Ectodermal cell (in vitro differentiated cells): ENCODE results near the gene DCAF11.
"Not testable (repeated sequence)": the region's sequence is repeated elsewhere in the genome, so short reads cannot be mapped to it uniquely, and the experiment has no call there.

Source experiments
- H3K27ac ChIP-seq: 2 replicates; pipeline ENCODE4 v1.7.0; 2013; ENCODE audit warnings: mild to moderate bottlenecking, low read depth, low read length; ENCODE audit not compliant: insufficient read depth, poor library complexity, severe bottlenecking
- H3K27me3 ChIP-seq: 2 replicates; pipeline ENCODE4 v1.7.0; 2013; ENCODE audit warnings: mild to moderate bottlenecking, low read length; ENCODE audit not compliant: insufficient read depth, control insufficient read depth, poor library complexity, severe bottlenecking
- H3K36me3 ChIP-seq: one replicate; pipeline ENCODE4 v1.7.0; 2013; ENCODE audit warnings: low read length; ENCODE audit not compliant: control insufficient read depth, insufficient read depth
- H3K4me1 ChIP-seq: one replicate; pipeline ENCODE4 v1.7.0; 2013; ENCODE audit warnings: low read length; ENCODE audit not compliant: control insufficient read depth, insufficient read depth
- H3K4me3 ChIP-seq: 2 replicates; pipeline ENCODE4 v1.7.0; 2013; ENCODE audit warnings: low read depth, low read length, control low read depth; ENCODE audit not compliant: insufficient read depth
- H3K9me3 ChIP-seq: 2 replicates; pipeline ENCODE4 v1.7.0; 2013; ENCODE audit warnings: mild to moderate bottlenecking, low read length, moderate library complexity; ENCODE audit not compliant: control insufficient read depth
- WGBS, 2 experiments: methylation state at CpG; one replicate each; pipeline ENCODE4 v1.1.7; 2013; ENCODE audit warnings: missing lambda C conversion rate in 2 of 2; 5-methylcytosine and 5-hydroxymethylcytosine counted together

The DCAF11 gene

GRCh38 chr14:24096545-24097181, 17.9 kb upstream of the DCAF11 start:
- Histone ChIP-seq H3K27me3 (peaks cover 3% of the 10 kb centered on the region), H3K27ac (no peak overlapping the region), H3K9me3 (no peaks in the 10 kb centered on the region), H3K4me3 (no peak overlapping the region), H3K36me3 (no peaks in the 10 kb centered on the region), H3K4me1 (peaks cover 8% of the 10 kb centered on the region)
- WGBS, 2 experiments = 94 to 97% methylated on average over 8 of the region's 8 CpGs

GRCh38 chr14:24098229-24098926, 16.2 kb upstream of the DCAF11 start:
- H3K9me3 ChIP-seq = no peaks in the 10 kb centered on the region
- no peaks in the 10 kb centered on the region for H3K36me3 ChIP-seq
- 95% methylated on average over 16 of the region's 16 CpGs for WGBS, 2 experiments
- no peak overlapping the region for H3K27ac ChIP-seq
- peaks cover 3% of the 10 kb centered on the region for H3K27me3 ChIP-seq
- H3K4me1 ChIP-seq = peaks cover 8% of the 10 kb centered on the region
- H3K4me3 ChIP-seq = no peak overlapping the region

GRCh38 chr14:24098927-24099813, 15.4 kb upstream of the DCAF11 start:
- no peak overlapping the region for H3K4me3 ChIP-seq
- H3K27ac ChIP-seq = no peak overlapping the region
- no peaks in the 10 kb centered on the region for H3K9me3 ChIP-seq
- H3K36me3 ChIP-seq = no peaks in the 10 kb centered on the region
- H3K27me3 ChIP-seq = peaks cover 3% of the 10 kb centered on the region
- WGBS, 2 experiments = 90 to 92% methylated on average over 17 of the region's 17 CpGs
- peaks cover 8% of the 10 kb centered on the region for H3K4me1 ChIP-seq

- 87 to 94% methylated on average over 4 of the region's 4 CpGs for WGBS, 2 experiments
- Histone ChIP-seq H3K9me3 (no peaks in the 10 kb centered on the region), H3K4me3 (no peak overlapping the region), H3K27me3 (no peaks in the 10 kb centered on the region), H3K36me3 (no peaks in the 10 kb centered on the region), H3K4me1 (peaks cover 1% of the 10 kb centered on the region), H3K27ac (no peak overlapping the region)
These were observed 14.2 kb upstream of the DCAF11 start for GRCh38 chr14:24100197-24100981.

GRCh38 chr14:24100982-24101494, 13.5 kb upstream of the DCAF11 start:
- no peak overlapping the region for H3K4me3 ChIP-seq
- H3K27me3 ChIP-seq = no peaks in the 10 kb centered on the region
- no peaks in the 10 kb centered on the region for H3K4me1 ChIP-seq
- no peaks in the 10 kb centered on the region for H3K9me3 ChIP-seq
- no peak overlapping the region for H3K27ac ChIP-seq
- H3K36me3 ChIP-seq = no peaks in the 10 kb centered on the region
- 87 to 96% methylated on average over 3 of the region's 3 CpGs for WGBS, 2 experiments

GRCh38 chr14:24102357-24103048, 12.1 kb upstream of the DCAF11 start:
- H3K9me3 ChIP-seq = no peaks in the 10 kb centered on the region
- no peaks in the 10 kb centered on the region for H3K27me3 ChIP-seq
- WGBS, 2 experiments = 94% methylated on average over 7 of the region's 7 CpGs
- H3K36me3 ChIP-seq = no peaks in the 10 kb centered on the region
- H3K4me3 ChIP-seq = no peak overlapping the region
- no peaks in the 10 kb centered on the region for H3K4me1 ChIP-seq
- H3K27ac ChIP-seq = no peak overlapping the region

- 95% methylated on average over 13 of the region's 13 CpGs for whole genome bisulfite sequencing, 2 experiments
- no peaks in the 10 kb centered on the region for H3K36me3 ChIP-seq
These were observed 11.1 kb upstream of the DCAF11 start for GRCh38 chr14:24103451-24103850.

GRCh38 chr14:24105609-24106239, 8.9 kb upstream of the DCAF11 start:
- not testable (repeated sequence) for H3K4me3 ChIP-seq, H3K9me3 ChIP-seq, H3K36me3 ChIP-seq, H3K27ac ChIP-seq, H3K4me1 ChIP-seq, H3K27me3 ChIP-seq
- WGBS, 2 experiments = 93% methylated on average over 8 of the region's 8 CpGs

More at GRCh38 chr14:24103451-24103850, 11.1 kb upstream of the DCAF11 start:
- no peak overlapping the region for H3K4me3 ChIP-seq
- H3K27me3 ChIP-seq = no peaks in the 10 kb centered on the region
- no peak overlapping the region for H3K27ac ChIP-seq
- no peaks in the 10 kb centered on the region for H3K9me3 ChIP-seq
- no peaks in the 10 kb centered on the region for H3K4me1 ChIP-seq

- Histone ChIP-seq H3K36me3 (no peaks in the 10 kb centered on the region), H3K27ac (no peak overlapping the region), H3K4me1 (no peaks in the 10 kb centered on the region), H3K9me3 (no peaks in the 10 kb centered on the region), H3K27me3 (no peaks in the 10 kb centered on the region), H3K4me3 (no peak overlapping the region)
- 97 to 100% methylated on average over 1 to 3 of the region's 4 CpGs for WGBS, 2 experiments
These were observed 7.8 kb upstream of the DCAF11 start for GRCh38 chr14:24106672-24107271.
